Adipose tissue (tissue), 3 donors: ENCODE data around the gene ATP2A3. TPM values are rescaled to one million over a fixed set of nuclear protein-coding genes. Genes with fewer than 3 reads are reported as not detected.
A peak's percentile ranks its signal among the peaks of the same experiment; 100 is the strongest.

Source experiments
- H3K27ac ChIP-seq: one replicate; pipeline ENCODE4 v1.5.1; 2013; ENCODE audit warnings: low read depth, low read length
- WGBS, 3 donors: extraction: QIAGEN DNeasy Blood & Tissue Kit; methylation state at CpG; one replicate each; pipeline ENCODE4 v1.1.7; 2013; 5-methylcytosine and 5-hydroxymethylcytosine counted together
- polyA plus RNA-seq, 3 donors: library from polyadenylated mRNA; stranded (reverse); fragments of 200-250 nt; gene quantifications; one replicate each; pipeline ENCODE4 v1.2.3, GENCODE V29; 2013
- donor health status: healthy with polysubstance abuse.
- donor health status: Bipolar disorder and iron deficiency.
- donor health status: healthy.

Gene ATP2A3
- polyA plus RNA-seq, 3 donors: 10.5 to 17.4 (median 13.6) TPM

DNA sequence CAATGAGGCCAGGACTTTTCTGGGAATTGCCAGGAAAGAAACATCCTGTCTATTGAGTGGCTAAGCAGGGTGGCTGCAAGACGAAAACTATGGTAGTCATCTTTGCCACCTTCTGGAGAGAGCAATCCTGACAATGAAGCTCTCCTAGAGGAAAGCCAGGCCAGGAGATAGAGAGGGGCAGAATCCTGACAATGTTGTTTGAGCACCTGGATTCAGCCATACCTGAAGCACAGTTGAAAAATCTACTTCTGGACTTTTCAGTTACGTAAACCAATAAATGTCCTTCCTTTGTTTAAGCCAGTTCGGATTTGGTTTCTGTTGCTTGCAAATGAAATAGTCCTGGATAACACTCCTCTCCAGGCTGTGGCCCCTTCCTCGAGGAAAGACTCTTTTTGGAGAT, 57.4 kb downstream of the ATP2A3 start:
- H3K27ac ChIP-seq: no peak overlapping the region
- WGBS, 3 donors: 87 to 93% (median 93%) methylated on average over 4 of the region's 4 CpGs

DNA sequence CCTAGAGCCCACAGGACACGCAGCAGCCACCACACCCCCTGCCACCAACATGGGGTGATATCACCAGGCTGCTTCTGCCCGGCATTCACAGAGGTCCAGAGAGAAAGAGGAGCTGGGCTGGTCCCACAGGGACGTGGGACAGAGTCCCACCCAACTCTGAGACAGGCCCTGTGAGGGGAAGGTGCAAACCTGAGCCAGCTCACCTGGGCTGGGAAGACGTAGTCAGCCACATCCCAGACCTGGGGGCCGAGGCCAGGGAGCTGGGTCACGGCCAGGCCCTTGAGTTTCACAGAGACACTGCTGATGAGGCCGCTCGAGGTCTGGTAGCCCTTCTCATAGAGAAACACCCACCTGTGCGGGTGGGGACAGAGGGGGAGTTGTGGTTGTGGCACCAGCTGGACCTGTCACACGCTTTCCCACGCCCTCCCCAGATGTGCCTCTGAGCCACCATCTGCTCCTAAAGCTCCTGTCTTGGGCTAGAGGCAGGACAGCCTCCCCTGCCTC, 59.2 kb downstream of the ATP2A3 start:
- H3K27ac ChIP-seq: no peak overlapping the region
- whole genome bisulfite sequencing, 3 donors: 44 to 91% (median 73%) methylated on average over 10 to 11 of the region's 11 CpGs

- H3K27ac ChIP-seq: no peak overlapping the region
- 40 to 84% (median 44%) methylated on average over 14 to 15 of the region's 15 CpGs for WGBS, 3 donors
These were observed 59.7 kb downstream of the ATP2A3 start for GRCh38 chr17:3904501-3904900.

GRCh38 chr17:3903881-3904290, 60.4 kb downstream of the ATP2A3 start:
- WGBS, 3 donors: 25 to 81% (median 78%) methylated on average over 16 to 21 of the region's 21 CpGs

GRCh38 chr17:3903051-3903825, 61.0 kb downstream of the ATP2A3 start:
- 37 to 89% (median 88%) methylated on average over 25 of the region's 25 CpGs for whole genome bisulfite sequencing, 3 donors
- H3K27ac ChIP-seq: no peak overlapping the region

More at GRCh38 chr17:3903881-3904290, 60.4 kb downstream of the ATP2A3 start:
- no peak overlapping the region for H3K27ac ChIP-seq

DNA sequence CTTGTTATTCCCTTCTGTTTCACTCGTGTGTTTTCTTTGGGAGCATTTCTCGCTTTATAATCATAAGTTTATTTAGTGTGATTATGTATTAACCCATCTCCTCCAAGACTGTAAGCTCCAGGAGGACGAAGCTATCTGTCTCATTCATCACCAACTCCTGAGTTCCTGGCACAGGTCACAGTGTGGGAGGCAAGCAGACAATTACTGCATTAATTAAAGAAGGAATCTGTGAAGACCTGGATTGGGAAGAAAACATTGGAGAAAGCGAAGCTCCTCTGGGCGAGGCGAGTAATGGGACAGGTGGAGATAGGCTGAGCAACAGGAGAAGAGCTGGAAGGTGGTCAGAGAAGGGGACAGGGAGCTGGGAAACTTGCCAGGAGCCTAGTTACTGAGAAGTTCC, 63.6 kb downstream of the ATP2A3 start:
- H3K27ac ChIP-seq: no peak overlapping the region
- 52 to 81% (median 77%) methylated on average over 6 of the region's 6 CpGs for whole genome bisulfite sequencing, 3 donors

GRCh38 chr17:3897731-3898130, 66.5 kb downstream of the ATP2A3 start:
- WGBS, 3 donors: 92 to 96% (median 94%) methylated on average over 12 of the region's 12 CpGs
- no peak overlapping the region for H3K27ac ChIP-seq

DNA sequence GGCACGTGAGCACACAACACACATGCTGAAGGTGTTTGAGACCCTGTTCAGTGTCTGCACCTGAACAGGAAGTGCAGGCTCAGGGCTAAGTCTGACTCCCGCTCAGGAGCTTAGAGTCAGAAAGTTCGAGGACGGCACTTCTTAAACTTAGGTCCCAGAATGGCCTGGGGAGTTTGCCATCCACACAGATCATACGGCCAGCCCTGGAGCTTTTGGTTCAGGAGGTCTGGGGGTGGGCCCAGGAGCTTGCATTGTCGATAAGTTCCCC, 67.3 kb downstream of the ATP2A3 start:
- no peak overlapping the region for H3K27ac ChIP-seq
- 82 to 86% (median 82%) methylated on average over 6 of the region's 6 CpGs for WGBS, 3 donors

- WGBS, 3 donors: 58 to 66% (median 59%) methylated on average over 14 to 15 of the region's 15 CpGs
- H3K27ac ChIP-seq: no peak overlapping the region
These were observed 67.9 kb downstream of the ATP2A3 start for GRCh38 chr17:3896108-3896967.

GRCh38 chr17:3895354-3895753, 68.9 kb downstream of the ATP2A3 start:
- WGBS, 3 donors: 92 to 100% (median 95%) methylated on average over 3 of the region's 3 CpGs
- H3K27ac ChIP-seq: no peak overlapping the region

GRCh38 chr17:3894911-3895343, 69.3 kb downstream of the ATP2A3 start:
- no peak overlapping the region for H3K27ac ChIP-seq
- WGBS, 3 donors: 20 to 26% (median 23%) methylated on average over 2 of the region's 2 CpGs

DNA sequence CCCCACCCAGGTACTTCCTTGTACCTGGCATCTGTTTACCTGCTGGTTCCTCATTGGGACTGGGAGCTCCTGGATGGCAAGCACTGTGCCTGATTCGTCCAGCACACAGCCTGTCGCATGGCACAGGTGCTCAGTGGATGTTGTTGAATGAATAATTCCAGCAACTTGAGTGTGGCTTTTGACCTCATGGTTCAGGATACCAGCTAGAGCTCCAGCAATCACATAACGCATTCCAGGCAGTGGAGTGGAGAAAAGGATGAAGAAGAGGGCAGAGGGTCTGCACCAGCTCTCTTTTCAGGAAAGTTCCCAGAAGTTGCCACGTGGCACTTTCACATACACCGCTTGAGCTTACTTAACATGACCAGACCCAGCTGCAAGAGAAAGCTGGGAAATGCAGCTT, 70.0 kb downstream of the ATP2A3 start:
- WGBS, 3 donors: 40 to 82% (median 68%) methylated on average over 5 of the region's 5 CpGs
- H3K27ac ChIP-seq: peak overlapping the region; percentile 9

- no peak overlapping the region for H3K27ac ChIP-seq
- 45 to 76% (median 66%) methylated on average over 7 of the region's 7 CpGs for WGBS, 3 donors
These were observed 70.5 kb downstream of the ATP2A3 start for GRCh38 chr17:3893720-3894116.

GRCh38 chr17:3893003-3893719, 71.1 kb downstream of the ATP2A3 start, which contains the start of gene CAMKK1:
Gene CAMKK1 (minus strand): TSS chr17:3893053. CDS start chr17:3885687, 7,366 bp downstream.
- 3% methylated on average over 38 to 75 of the region's 75 CpGs for WGBS, 3 donors
- no peak within 1 kb of the TSS for H3K27ac ChIP-seq

GRCh38 chr17:3892095-3892998, 71.9 kb downstream of the ATP2A3 start:
- 0 to 1% (median 1%) methylated on average over 55 to 96 of the region's 96 CpGs for WGBS, 3 donors
- H3K27ac ChIP-seq: no peak overlapping the region

DNA sequence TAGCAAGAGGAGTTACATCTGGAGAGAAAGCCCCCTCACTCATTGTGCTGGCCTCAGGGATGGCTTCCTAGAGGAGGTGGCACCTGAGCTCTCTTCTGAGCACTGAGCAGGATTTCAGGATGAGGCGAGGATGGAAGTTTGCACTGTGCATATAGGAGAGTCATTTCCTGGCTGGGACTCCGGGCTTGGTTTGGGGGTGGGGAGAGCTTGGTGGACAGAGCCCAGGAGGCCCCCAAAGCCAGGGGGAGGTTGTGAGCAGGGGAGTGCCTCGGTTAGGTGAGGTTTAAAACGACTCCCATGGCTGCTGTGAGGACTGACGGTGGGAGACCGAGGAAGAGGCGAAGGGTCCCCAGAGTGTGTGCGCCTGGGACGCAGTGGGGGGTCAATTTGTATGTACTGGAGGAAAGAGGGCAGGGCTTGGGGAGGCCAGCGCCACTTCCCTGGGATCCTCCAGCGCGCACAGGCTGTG, 72.6 kb downstream of the ATP2A3 start:
- 35 to 47% (median 43%) methylated on average over 11 to 12 of the region's 12 CpGs for WGBS, 3 donors
- no peak overlapping the region for H3K27ac ChIP-seq

DNA sequence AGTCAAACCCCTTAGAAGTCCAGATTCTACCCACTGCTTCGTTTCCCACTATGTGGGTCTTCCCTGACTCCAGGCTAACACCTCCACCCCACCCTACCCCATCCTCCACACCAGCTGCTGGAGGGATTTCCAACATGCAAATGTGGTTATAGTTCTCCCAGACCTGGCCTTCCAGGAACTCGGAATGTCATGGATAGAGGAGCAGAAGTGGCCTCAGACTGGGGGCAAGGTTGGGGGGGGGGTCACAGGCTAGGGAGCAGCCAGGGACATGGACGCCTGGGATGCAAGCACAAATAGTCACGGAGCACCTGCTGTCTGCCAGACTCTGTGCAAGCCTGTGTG, 73.4 kb downstream of the ATP2A3 start:
- no peak overlapping the region for H3K27ac ChIP-seq

More for the DNA sequence above, 73.4 kb downstream of the ATP2A3 start:
- WGBS, 3 donors: 61 to 84% (median 82%) methylated on average over 4 of the region's 4 CpGs
